Iris pigment epithelial cell (primary cell): Measurements from ENCODE around the gene FCRL6.

Source experiments
- DNase-seq: peaks from one replicate; pipeline ENCODE4 v3.0.0-alpha.2; 2011; ENCODE audit warnings: low read depth

FCRL6 gene

DNA sequence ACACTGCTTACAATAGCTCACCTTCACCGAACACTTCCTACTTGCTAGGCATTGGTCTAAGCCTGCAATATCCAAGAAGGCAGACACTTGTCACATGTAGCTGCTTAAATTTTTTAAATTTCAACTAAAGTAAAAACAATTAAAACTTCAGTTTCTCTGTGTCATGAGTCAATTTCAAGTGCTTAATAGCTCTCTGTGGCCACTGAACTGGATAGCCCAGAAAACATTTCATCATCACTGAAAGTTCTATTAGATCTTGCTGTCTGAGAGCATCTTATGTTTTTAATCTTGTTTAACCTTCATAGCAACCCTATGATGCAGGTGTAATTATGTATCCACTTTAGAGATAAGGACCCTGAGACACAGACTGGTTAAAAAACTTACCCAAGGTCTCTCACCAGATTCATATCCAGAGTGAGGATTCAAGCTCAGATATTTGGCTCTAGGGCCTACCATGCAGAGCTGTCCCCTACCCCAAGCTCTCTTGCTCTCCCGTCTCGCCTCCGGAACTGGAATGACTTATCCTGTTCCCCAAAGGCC is 2.6 kb upstream of the FCRL6 start:
- DNase-seq = peak; percentile 21

DNA sequence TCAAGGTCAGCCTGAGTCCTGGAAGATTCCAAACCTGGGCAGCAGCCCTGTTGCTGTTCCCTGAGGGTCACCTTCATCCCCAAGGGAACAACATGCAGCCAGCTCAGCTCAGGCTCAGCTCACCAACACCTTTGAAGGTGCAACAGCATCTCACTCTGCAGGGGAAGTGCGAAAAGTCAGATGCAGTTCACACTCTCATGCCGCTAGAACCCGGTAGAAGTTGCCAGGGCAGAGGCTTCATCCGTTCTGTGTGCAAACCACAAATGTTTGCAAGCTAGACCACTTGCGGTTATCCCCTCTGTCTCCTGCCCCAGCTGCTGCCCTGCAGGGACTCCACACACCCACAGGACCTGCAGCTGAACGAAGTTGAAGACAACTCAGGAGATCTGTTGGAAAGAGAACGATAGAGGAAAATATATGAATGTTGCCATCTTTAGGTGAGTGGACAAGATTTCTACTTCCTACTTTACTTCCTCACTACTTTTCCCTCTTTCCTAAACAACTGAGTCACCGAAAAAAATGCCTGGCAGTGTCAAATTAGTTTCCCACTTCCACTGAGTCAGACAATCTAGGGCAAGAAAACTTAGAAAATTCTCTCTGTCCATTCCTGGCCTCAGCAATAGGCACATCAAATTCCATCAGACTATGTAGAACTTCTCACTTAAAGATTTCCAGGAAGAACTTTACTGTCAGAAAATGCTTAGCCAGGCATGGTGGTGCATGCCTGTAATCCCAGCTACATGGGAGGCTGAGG is 1.8 kb upstream of the FCRL6 start:
- DNase-seq = no peak

DNA sequence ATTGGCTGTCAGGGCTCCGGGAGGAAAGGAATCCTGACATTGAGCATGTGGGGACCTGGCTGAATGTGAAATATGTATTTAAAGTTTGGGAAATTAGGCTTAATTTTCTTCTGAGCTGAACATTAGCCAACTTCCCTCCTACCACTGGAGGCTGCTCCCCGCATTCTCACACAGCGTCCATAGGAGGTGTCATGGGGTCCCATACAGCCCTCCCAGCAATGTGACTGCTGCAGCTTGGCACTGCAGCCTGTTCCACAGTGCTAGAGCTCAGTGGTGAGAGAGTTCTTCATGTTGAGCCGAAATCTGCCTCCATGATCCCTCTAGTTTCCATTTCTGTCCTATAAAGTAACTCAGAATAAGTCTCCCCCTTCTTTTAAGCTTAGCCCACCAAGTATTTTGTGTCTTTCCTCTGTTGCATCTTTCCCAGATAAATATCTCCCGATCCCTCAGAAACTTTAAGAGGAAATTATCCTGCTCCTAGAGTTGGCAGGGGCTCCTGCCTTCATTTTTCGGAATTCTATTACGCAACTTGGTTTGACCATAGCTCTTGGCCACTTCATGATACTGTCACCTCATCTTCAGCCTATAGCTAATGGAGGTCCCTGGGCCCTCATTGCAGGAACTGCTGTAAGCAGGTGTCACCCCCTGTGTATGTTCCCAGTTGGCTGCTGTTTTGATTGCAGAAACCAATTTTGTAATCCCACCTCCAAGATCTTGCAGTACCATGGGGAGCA is 2.0 kb downstream of the FCRL6 start:
- no peak for DNase-seq

DNA sequence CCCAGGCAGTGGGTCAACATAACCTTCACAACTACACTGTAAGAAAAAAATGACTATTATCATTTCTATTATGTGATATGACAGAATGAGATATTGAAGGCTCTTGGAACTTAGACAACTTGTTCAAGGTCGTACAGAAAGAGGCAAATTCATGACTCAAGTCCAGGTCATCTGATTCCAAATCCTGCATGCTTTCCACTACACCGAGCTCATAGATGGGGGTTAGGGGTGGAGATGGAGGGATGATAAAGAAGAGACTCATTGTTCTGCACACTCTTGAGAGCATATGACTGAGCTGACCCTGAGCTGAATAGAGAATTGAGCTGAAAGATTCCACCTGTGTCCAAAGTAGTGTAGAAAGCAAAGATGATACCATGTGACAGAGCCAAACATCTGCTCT is 2.8 kb downstream of the FCRL6 start:
- DNase-seq = peak; percentile 31

DNA sequence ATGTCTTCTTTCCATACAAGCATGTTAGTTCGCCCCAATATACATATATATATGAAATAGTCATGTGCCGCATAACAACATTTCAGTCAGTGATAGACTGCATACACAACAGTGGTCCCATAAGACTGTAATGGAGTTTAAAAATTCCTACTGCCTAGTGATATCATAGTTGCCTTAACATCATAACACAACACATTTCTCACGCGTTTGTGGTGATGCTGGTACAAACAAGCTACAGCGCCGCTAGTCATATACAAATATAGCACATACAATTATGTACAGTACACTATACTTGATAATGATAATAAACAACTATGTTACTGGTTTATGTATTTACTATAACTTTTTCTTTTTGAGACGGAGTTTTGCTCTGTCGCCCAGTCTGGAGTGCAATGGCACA is 13.8 kb downstream of the FCRL6 start:
- DNase-seq = no peak

DNA sequence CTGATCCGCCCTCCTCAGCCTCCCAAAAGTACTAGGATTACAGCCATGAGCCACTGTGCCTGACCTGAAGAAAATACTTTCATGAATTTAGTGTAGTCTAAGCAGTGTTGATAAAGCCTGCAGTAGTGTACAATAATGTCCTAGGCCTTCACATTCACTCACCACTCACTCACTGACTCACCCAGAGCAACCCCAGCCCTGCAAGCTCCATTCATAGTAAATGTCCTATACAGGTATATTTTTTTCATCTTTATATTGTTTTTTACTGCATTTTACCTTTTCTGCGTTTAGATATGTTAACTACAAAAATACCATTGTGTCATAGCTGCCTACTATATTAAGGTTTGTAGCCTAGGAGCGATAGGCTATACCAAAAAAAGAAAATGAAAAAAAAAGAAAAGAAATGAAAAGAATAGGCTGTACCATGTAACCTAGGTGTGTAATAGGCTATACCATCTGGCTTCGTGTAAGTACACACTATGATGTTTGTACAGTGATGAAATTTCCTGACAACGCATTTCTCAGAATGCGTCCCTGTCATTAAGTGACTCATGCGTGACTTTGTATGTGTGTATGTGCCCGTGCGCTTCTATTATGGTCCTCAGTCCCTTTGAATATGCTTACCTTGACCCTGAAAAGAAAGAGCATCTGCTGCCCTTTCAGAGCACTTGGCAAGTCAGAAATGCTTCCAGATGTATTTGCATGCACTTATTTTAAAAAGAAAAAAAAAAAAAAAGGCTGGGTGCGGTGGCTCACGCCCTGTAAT is 15.3 kb downstream of the FCRL6 start:
- peak; percentile 20 for DNase-seq

DNA sequence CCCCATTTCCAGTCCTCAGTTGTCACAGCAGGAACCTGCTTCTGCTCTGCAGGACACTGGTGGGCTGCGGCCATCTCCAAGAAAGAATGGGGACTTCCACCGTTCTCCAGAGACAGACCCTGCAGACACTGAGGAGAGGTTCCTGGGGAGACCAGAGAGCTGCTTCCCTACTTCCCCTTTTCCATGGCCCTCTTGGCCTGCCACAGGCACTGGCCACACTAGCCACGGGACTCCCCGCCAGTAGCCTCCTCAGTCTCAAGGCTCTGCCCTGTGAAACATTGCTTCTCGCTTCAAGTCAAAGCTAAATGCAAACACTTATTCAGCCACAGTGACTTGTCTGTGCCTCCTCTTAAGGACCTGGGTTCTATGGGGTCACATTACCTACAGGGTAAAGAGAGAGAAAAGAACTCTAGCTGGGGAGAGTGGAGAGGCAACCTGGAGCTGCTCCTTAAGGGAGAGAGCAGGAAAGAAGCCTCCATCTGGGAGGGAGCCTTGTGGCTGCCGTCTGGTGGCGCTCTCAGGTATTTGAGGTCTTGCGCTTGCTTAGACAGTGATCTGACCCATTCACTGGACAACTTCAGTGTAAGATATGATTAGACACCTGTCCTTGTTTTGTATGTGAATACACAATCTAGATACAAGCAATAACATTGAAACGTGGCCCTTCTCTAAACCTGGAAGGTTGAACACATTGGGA is 19.2 kb downstream of the FCRL6 start:
- no peak for DNase-seq

DNA sequence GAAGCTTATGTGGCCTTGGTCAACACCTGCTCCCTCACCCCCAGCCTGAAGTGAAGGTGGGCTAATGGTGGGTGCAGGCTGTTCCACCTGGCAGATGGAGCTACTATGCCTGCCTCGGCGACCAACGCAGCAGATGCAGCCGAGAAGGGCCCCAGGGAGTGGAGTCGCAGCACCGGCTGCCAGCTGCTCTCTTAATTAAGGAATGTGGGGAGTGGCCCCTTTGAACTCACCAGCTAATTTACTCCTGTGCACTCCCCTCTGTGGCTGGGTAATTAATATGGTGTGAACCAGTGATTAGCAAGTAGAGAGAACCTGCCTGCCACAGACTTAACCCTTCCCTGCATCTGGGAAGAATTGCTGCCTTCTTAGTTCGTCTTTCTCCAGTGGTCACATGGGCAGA is 21.2 kb downstream of the FCRL6 start:
- no peak for DNase-seq

DNA sequence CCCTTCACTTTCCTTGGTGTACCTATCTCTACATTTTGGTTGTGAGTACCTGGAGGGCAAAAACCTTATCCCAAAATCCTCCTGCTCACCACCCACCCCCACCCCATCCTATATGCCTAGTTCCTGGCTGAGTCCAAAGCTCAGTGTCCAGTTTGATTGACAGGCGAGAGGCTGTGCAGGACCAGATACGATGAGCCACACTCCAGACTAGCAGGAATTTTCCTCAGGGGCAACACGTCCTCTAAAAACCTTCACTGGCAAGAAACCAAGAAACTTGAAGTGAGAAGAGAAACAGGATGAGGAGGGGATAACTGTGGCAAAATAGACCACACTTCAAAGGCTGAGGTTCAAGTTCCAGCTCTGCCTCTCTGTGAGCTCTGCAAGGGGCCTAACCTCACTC is 23.4 kb downstream of the FCRL6 start:
- no peak for DNase-seq

DNA sequence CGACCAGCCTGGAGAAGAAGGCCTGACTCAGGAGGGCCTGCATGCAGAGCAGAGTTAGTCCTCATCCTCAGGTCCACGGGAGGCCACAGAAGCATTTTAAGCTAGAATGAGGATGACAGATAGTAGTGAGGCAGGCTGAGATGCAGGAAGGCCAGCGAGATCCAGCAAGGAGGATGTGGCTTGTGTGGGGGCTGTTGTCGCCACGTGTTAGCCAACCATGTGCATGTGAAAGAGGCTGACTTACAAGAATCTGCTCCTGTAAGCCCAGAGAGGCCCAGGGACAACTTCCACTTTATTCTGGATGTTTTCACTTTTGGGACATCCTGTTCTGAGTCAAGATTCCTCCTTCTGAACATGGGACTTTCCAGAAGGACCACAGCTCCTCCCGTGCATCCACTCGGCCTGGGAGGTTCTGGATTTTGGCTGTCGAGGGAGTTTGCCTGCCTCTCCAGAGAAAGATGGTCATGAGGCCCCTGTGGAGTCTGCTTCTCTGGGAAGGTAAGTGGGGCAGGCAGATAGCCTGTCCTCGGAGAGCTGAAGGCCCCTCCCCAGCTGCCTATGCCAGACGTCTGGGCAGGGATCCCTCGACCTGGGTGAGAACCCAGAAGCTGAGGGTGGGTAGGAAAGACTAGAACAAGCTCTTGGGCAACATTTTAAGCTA is 24.4 kb downstream of the FCRL6 start, which contains the start of gene SLAMF8:
SLAMF8 (plus strand) TSS at position 433 of the 661 bp plus-strand sequence; CDS start at position 459, 26 bp downstream.
- DNase-seq = peak; percentile 27

DNA sequence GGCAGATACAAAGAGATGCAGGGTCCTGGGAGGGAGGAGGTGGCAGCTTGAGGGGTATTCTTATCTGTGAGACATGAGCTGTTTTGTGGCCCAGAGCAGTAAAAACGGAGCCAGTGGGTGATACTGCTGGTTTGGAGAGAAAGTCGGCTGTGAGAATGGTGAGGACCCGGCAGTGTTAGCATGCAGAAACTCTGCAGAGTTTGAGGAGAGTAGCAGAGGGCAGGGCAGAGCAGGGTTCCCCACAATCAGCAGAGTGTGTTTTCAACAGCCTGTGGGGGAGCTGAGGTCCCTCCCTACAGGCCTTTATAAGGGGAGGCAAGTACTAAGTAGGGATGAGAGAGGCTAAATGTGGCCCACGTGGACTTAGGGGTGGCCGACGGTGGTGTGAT is 24.9 kb downstream of the FCRL6 start:
- DNase-seq = no peak

DNA sequence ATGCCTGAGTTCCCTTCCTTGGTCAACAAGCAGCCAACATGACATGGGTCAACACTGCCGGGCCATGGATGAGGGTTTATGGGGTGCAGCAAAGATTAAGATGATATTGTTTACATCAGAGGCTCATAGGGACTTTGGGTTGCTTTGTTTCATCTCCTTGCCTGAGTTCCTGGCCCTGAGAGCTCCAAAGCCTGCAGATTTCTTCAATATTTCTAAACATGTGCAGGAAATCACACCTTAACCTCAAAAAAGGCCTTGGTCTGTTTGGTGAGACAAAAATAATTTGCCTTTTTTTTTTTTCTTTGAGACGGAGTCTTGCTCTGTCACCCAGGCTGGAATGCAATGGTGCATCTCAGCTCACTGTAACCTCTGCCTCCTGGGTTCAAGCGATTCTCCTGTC is 25.4 kb downstream of the FCRL6 start:
- no peak for DNase-seq

DNA sequence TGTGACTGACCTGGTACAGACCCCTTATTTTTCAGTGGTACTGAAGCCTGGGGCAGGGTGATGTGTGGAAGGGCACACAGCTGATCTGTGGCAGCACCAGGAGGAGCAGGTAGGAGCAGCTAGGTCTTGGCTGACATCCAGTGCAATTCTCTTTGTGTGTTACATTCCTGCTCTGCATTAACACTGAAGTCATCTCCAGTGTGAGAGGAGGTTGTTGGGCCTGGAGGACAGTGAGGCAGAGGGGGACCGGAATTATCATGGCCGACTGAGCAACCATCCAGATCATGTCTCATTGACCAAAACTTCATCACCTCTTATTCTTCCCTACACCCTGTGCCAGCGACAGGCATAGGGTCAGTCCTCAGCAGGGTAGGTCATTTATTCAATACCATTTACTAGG is 26.0 kb downstream of the FCRL6 start:
- no peak for DNase-seq

DNA sequence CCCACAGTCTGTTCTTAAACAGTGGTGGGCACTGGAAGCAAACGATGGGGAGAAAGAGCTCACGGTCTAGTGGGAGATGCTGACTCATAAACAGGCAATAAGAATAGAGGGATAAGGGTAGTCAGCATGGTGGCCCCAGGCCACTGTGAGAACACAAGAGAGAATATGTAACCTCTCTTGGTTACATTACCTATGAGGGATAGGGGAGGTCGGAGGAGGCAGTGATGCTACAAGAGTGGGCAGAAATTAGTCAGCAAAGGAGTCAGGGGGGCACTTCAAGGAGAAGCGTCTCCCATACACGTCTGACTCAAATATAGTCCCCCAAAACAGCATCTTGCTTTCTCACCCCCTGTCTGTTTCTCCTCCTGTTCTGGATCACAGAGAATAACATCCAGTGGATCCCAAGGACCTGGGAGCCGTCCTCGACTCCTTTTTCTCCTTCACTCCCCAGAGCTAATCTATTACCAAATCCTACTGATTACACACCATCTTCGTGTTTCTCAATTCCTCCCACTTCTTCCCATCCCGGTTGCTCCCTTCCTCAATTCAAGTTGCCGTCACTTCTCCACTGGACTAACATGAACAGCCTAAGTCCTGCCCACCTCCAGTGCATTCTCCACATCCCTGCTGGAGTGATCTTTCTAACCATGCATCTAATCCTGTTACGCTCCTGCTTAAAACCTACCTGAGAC is 26.6 kb downstream of the FCRL6 start:
- DNase-seq = no peak

DNA sequence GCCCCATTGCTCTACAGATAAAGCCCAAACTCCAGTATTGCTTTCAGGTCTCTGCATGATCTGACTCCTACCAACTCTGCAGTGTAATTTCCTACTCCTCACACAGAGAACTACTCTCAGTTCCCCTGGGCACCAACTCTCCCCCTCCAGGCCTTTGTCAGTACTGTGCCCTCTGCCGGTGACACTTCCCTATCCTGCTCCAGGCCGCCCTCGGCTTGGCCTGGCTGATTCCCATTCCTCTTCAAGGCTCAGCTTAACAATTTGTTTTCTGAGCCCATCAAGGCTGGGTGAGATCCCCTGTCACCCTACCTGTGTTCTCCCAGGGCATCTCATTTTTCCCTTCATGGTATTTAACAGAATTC is 27.1 kb downstream of the FCRL6 start:
- DNase-seq = no peak

DNA sequence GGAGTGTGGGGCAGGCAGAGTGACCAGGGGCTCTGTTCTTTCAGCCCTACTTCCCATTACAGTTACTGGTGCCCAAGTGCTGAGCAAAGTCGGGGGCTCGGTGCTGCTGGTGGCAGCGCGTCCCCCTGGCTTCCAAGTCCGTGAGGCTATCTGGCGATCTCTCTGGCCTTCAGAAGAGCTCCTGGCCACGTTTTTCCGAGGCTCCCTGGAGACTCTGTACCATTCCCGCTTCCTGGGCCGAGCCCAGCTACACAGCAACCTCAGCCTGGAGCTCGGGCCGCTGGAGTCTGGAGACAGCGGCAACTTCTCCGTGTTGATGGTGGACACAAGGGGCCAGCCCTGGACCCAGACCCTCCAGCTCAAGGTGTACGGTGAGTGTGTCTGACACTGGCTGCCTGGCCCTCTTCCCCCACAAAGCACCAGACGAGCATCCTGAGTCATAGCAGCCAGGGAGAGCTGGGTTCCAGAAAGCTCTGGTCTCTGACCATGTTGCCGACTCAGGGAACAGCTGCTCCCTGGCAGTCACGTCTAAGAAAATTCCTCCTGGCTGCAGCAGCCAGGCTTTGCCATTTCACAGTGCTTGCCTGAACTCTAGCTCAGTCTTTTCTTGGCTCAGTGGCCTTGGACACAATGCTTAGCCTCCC is 27.8 kb downstream of the FCRL6 start:
- peak; percentile 82 for DNase-seq

DNA sequence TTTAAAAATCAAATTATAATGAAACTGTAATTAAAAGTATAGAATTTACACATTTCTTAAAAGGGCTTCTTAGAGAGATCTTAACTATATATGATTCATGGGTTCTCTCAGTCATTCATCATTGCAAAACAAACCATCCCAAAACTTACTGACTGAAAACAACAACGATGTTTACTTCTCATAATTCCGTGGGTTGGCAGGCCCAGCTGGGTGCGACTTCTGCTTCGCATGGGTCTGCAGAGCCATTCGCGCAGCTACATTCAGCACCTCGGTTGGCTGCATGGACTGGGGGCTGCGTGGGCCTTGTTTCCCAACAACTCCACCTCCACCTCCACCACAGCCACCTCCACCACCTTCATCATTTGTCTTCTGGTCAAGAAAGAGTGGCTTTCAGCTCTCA is 28.6 kb downstream of the FCRL6 start:
- DNase-seq = no peak

DNA sequence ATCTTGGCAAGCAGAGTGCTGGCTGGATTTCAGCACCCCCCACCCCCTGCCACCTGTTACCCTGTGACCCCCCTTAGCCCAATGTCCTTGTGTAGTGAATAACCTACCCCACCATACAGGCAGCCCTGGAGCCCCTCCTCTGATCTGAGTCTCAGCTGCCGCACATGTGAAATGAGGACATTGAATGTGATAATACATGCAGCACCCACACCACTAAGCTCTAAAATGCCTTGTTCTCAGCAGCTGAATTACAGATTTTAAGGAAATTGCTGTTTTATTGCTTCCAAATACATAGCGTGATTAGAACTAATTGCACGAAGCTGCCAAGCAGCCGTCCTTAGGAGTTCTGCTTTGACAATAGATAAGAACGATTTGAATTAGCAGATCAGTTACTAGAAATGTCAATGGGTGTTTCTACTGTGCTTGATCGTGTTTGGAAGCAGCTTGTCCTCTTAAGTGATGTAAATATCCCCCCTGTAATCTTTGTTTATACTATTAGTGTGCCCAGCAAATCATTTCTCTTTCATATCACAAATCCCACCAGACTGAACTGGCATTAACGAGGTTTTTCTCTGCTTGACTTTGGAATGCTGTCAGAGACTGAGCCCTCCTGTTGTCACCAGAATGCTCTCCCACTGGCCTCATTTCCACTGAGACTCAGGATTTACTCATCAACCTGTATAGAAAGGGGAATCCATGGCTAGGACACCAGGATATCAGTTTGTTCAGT is 29.4 kb downstream of the FCRL6 start:
- no peak for DNase-seq

DNA sequence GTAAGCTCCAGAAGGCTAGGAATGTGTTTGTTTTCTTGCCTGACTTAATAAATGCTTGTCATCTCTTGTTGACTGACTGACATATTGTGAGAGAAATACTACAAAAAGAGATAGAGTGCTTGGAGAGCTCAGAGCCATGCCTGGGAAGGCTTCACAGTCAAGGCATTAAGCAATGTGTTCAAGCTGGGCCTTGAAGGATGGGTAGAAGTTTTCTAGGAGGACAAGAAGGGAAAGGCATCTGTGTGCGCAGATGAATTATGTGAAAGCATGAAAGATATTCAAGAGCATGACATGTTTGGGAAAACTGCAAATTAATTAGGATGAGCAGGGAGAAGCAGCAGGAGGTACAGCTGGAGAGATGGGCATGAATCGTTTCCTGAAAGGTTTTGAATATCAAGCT is 30.1 kb downstream of the FCRL6 start:
- DNase-seq = no peak

DNA sequence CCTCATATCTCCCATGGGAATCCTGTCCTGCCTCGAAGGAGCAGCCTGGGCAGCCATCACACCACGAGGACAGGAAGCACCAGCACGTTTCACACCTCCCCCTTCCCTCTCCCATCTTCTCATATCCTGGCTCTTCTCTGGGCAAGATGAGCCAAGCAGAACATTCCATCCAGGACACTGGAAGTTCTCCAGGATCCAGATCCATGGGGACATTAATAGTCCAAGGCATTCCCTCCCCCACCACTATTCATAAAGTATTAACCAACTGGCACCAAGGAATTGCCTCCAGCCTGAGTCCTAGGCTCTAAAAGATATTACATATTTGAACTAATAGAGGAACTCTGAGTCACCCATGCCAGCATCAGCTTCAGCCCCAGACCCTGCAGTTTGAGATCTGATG is 33.2 kb downstream of the FCRL6 start:
- no peak for DNase-seq
